Measurements from ENCODE around the gene WWC1. TPM values are rescaled to one million over a fixed set of nuclear protein-coding genes. Genes with fewer than 3 reads are reported as not detected.
"Not testable (repeated sequence)": the region's sequence is repeated elsewhere in the genome, so short reads cannot be mapped to it uniquely, and the experiment has no call there.

The WWC1 gene
- total RNA-seq, 2 experiments from 2014 or later: 1.7 to 2.1 TPM

GRCh38 chr5:168302785-168303184 lies 11.3 kb downstream of the WWC1 start:
- H3K9me3 Mint-ChIP-seq: no peaks in the 10 kb centered on the region
- CTCF ChIA-PET: no interaction called here
- intact Hi-C loops (cut with micrococcal nuclease): no loop called here
- DNase-seq: no peak
- H3K27ac Mint-ChIP-seq: no peak overlapping the region
- H3K27me3 Mint-ChIP-seq (ENCODE audit: low read depth): no peaks in the 10 kb centered on the region
- no peak overlapping the region for H3K4me3 Mint-ChIP-seq
- H3K4me1 Mint-ChIP-seq (ENCODE audit: low read depth): no peaks in the 10 kb centered on the region
- no peaks in the 10 kb centered on the region for H3K36me3 Mint-ChIP-seq (ENCODE audit: low read depth)

GRCh38 chr5:168303393-168304025 lies 12.1 kb downstream of the WWC1 start:
- Mint-ChIP-seq H3K27ac (no peak overlapping the region), H3K36me3 (ENCODE audit: low read depth) (no peaks in the 10 kb centered on the region), H3K9me3 (no peaks in the 10 kb centered on the region), H3K27me3 (ENCODE audit: low read depth) (no peaks in the 10 kb centered on the region), H3K4me1 (ENCODE audit: low read depth) (no peaks in the 10 kb centered on the region), H3K4me3 (no peak overlapping the region)
- intact Hi-C loops (cut with micrococcal nuclease): no loop called here
- CTCF ChIA-PET: no interaction called here
- no peak for DNase-seq

GRCh38 chr5:168304349-168304748 lies 12.9 kb downstream of the WWC1 start:
- DNase-seq: no peak
- Mint-ChIP-seq H3K27me3 (ENCODE audit: low read depth) (no peaks in the 10 kb centered on the region), H3K4me1 (ENCODE audit: low read depth) (no peaks in the 10 kb centered on the region), H3K4me3 (no peak overlapping the region), H3K27ac (no peak overlapping the region), H3K9me3 (no peaks in the 10 kb centered on the region), H3K36me3 (ENCODE audit: low read depth) (no peaks in the 10 kb centered on the region)
- CTCF ChIA-PET: no interaction called here
- intact Hi-C loops (cut with micrococcal nuclease): no loop called here

- Mint-ChIP-seq H3K27ac (no peak overlapping the region), H3K9me3 (no peaks in the 10 kb centered on the region), H3K27me3 (ENCODE audit: low read depth) (no peaks in the 10 kb centered on the region), H3K4me3 (no peak overlapping the region), H3K4me1 (ENCODE audit: low read depth) (no peaks in the 10 kb centered on the region), H3K36me3 (ENCODE audit: low read depth) (no peaks in the 10 kb centered on the region)
- intact Hi-C loops (cut with micrococcal nuclease): no loop called here
- CTCF ChIA-PET: interaction anchor here (0.6 kb wide), 2 partner anchors 82 to 194 kb away, joined by 3 read pairs; no protein-coding TSS in a partner anchor
- no peak for DNase-seq
Measured at GRCh38 chr5:168305281-168305680, 13.8 kb downstream of the WWC1 start.

- Mint-ChIP-seq H3K27me3 (ENCODE audit: low read depth) (no peaks in the 10 kb centered on the region), H3K9me3 (no peaks in the 10 kb centered on the region), H3K36me3 (ENCODE audit: low read depth) (no peaks in the 10 kb centered on the region), H3K4me1 (ENCODE audit: low read depth) (no peaks in the 10 kb centered on the region), H3K4me3 (no peak overlapping the region), H3K27ac (no peak overlapping the region)
- CTCF ChIA-PET: no interaction called here
- intact Hi-C loops (cut with micrococcal nuclease): no loop called here
- DNase-seq: no peak
Measured at GRCh38 chr5:168307022-168307421, 15.6 kb downstream of the WWC1 start.

- CTCF ChIA-PET: no interaction called here
- no peaks in the 10 kb centered on the region for H3K4me1 Mint-ChIP-seq (ENCODE audit: low read depth)
- intact Hi-C loops (cut with micrococcal nuclease): no loop called here
- H3K36me3 Mint-ChIP-seq (ENCODE audit: low read depth): no peaks in the 10 kb centered on the region
- H3K27me3 Mint-ChIP-seq (ENCODE audit: low read depth): no peaks in the 10 kb centered on the region
- no peaks in the 10 kb centered on the region for H3K9me3 Mint-ChIP-seq
- DNase-seq: no peak
- no peak overlapping the region for H3K27ac Mint-ChIP-seq
- H3K4me3 Mint-ChIP-seq: no peak overlapping the region
Measured at GRCh38 chr5:168307925-168308584, 16.6 kb downstream of the WWC1 start.

DNA sequence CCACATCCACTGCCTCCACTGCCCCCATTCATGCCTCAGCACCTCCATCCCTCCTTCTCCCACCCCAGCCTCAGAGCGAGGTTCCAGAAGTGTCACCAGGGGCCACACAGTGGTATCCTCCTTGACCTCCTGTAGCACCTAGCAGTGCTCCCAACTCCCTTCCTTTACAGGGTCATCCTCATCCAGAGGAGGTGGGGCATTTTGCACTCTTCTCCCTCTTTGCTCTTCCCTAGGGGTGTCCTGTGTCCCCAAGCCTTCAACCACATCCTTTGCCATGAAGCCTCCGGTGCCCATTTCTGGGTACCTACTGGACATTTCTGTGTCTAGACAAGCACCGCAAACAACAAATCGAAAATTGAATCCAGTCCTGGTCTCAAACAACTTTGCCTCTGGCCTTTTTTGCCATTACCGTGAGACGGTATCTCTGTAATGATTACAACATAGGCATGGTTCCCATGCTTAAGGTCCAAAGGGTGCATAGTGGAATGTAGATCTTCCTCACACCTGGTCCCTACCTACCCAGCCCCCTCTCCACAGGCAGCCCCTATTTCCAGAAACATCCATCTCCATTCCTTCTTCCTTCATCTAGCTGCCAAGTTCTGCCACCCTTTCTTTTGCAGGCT lies 17.6 kb downstream of the WWC1 start:
- H3K9me3 Mint-ChIP-seq: no peaks in the 10 kb centered on the region
- intact Hi-C loops (cut with micrococcal nuclease): no loop called here
- H3K36me3 Mint-ChIP-seq (ENCODE audit: low read depth): no peaks in the 10 kb centered on the region
- DNase-seq: no peak
- H3K4me1 Mint-ChIP-seq (ENCODE audit: low read depth): no peaks in the 10 kb centered on the region
- CTCF ChIA-PET: interaction anchor here (0.5 kb wide), 1 partner anchor 200 kb away, joined by 4 read pairs; no protein-coding TSS in a partner anchor
- H3K27ac Mint-ChIP-seq: no peak overlapping the region
- no peak overlapping the region for H3K4me3 Mint-ChIP-seq
- peaks cover 3% of the 10 kb centered on the region for H3K27me3 Mint-ChIP-seq (ENCODE audit: low read depth)

DNA sequence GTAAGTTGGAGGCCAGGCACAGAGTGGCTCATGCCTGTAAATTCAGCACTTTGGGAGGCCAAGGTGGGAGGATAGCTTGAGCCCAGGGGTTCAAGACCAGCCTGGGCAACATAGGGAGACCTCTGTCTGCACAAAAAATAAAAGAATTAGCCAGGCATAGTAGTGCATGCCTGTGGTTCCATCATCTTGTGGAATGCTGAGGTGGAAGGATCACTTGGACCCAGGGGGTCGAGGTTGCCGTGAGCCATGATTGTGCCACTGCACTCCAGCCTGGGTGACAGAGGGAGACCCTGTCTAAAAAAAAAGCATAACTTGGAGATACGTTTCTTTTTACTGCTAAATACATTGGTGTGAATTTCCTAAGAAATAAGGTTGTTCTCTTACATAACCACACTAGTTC lies 19.1 kb downstream of the WWC1 start:
- DNase-seq; CTCF ChIA-PET; H3K4me3 Mint-ChIP-seq; intact Hi-C loops (cut with micrococcal nuclease); H3K36me3 Mint-ChIP-seq (ENCODE audit: low read depth); H3K9me3 Mint-ChIP-seq; H3K4me1 Mint-ChIP-seq (ENCODE audit: low read depth); H3K27ac Mint-ChIP-seq; H3K27me3 Mint-ChIP-seq (ENCODE audit: low read depth): not testable (repeated sequence)

- H3K4me1 Mint-ChIP-seq (ENCODE audit: low read depth): no peaks in the 10 kb centered on the region
- intact Hi-C loops (cut with micrococcal nuclease): no loop called here
- DNase-seq: no peak
- H3K27me3 Mint-ChIP-seq (ENCODE audit: low read depth): peaks cover 3% of the 10 kb centered on the region
- no peaks in the 10 kb centered on the region for H3K9me3 Mint-ChIP-seq
- no peak overlapping the region for H3K4me3 Mint-ChIP-seq
- CTCF ChIA-PET: no interaction called here
- no peaks in the 10 kb centered on the region for H3K36me3 Mint-ChIP-seq (ENCODE audit: low read depth)
- no peak overlapping the region for H3K27ac Mint-ChIP-seq
Measured at GRCh38 chr5:168311061-168311566, 19.7 kb downstream of the WWC1 start.

DNA sequence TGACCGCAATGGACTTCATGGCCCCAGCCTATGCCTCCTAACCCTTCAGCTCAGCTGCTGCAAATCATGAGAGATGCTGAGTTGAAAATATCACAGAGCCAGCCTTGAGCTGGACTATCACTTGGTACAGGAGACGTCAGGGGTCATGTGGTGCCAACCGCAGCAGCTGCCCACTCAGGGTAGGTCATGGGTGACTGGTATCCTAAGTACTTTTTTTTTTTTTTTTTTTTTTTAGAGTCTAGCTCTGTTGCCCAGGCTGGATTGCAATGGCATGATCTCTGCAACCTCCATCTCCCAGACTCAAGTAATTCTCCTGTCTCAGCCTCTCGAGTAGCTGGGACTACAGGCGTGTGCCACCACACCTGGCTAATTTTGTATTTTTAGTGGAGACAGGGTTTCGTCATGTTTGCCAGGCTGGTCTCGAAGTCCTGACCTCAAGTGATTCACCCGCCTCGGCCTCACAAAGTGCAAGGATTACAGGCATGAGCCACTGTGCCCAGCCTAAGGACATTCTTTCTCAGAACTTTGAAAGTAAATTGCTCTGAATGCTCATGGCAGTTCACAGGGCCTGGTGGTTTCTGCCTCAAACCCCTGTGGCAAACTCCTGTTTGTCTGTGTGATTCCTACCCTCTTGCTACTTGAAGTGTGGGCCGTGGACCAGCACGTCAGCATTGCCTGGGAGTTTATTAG lies 21.3 kb downstream of the WWC1 start:
- H3K27me3 Mint-ChIP-seq (ENCODE audit: low read depth): peaks cover 3% of the 10 kb centered on the region
- H3K36me3 Mint-ChIP-seq (ENCODE audit: low read depth): no peaks in the 10 kb centered on the region
- no peak overlapping the region for H3K4me3 Mint-ChIP-seq
- CTCF ChIA-PET: interaction anchor here (0.6 to 0.7 kb wide), 2 partner anchors 14 to 511 kb away, joined by 4 to 8 read pairs; no protein-coding TSS in a partner anchor
- intact Hi-C loops (cut with micrococcal nuclease): no loop called here
- H3K9me3 Mint-ChIP-seq: no peaks in the 10 kb centered on the region
- DNase-seq: no peak
- H3K4me1 Mint-ChIP-seq (ENCODE audit: low read depth): no peaks in the 10 kb centered on the region
- H3K27ac Mint-ChIP-seq: no peak overlapping the region

- CTCF ChIA-PET: no interaction called here
Measured at GRCh38 chr5:168313596-168314204, 22.3 kb downstream of the WWC1 start.

DNA sequence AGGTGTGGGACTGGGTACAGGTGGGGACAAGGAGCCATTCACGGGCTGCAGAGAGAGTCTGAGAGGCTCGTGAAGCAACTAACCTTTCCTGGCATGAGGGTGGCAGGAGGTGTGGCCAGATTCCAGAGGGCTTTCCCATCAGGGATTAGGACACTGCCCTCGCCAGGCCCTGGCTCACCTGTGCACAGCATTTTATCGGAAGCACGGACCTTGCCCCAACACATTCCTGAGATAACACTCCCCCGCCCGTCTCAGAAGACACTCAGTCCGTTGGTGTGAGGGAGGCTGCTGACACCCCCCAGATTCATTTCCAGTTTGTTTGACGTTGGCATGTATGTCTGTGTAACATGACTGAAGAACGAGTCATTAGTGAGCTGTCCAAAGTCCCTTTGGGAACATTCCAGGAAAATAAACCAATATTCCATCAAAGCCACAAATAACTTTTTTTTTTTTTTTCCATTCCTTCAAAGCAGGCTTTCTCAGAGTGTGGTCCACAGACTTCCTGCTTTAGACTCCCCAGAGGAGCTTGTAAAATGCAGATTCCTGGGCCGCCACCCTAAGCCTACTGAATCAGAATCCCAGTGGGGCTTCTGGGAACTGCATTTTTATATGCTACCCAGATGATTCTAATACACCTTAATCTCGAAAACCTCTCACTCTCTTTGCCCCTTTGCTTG lies 23.4 kb downstream of the WWC1 start:
- no peaks in the 10 kb centered on the region for H3K9me3 Mint-ChIP-seq
- no peaks in the 10 kb centered on the region for H3K4me1 Mint-ChIP-seq (ENCODE audit: low read depth)
- intact Hi-C loops (cut with micrococcal nuclease): no loop called here
- no peak overlapping the region for H3K4me3 Mint-ChIP-seq
- DNase-seq: no peak
- CTCF ChIA-PET: no interaction called here
- peaks cover 3% of the 10 kb centered on the region for H3K27me3 Mint-ChIP-seq (ENCODE audit: low read depth)
- no peak overlapping the region for H3K27ac Mint-ChIP-seq
- no peaks in the 10 kb centered on the region for H3K36me3 Mint-ChIP-seq (ENCODE audit: low read depth)

More at GRCh38 chr5:168313596-168314204, 22.3 kb downstream of the WWC1 start:
- intact Hi-C loops (cut with micrococcal nuclease): no loop called here
- Mint-ChIP-seq H3K9me3 (no peaks in the 10 kb centered on the region), H3K27me3 (ENCODE audit: low read depth) (peaks cover 3% of the 10 kb centered on the region), H3K36me3 (ENCODE audit: low read depth) (no peaks in the 10 kb centered on the region), H3K27ac (no peak overlapping the region), H3K4me3 (no peak overlapping the region), H3K4me1 (ENCODE audit: low read depth) (no peaks in the 10 kb centered on the region)
- DNase-seq: no peak
